Activated CD4-positive, alpha-beta memory T cell treated with anti-CD3 and anti-CD28 coated beads for 36 hours (primary cell): Measurements from ENCODE around the gene GABRD. TPM values are rescaled to one million over a fixed set of nuclear protein-coding genes. Genes with fewer than 3 reads are reported as not detected.

ENCODE experiments used
- total RNA-seq, 2 experiments: library from RNA; stranded (reverse); gene quantifications; one replicate each; pipeline ENCODE4 v1.2.3, GENCODE V29; 2021

The GABRD gene
- total RNA-seq, 2 experiments from 2014 or later: not detected

Other genes starting within 250 kb of the GABRD start
- gene NADK, start 240.9 kb upstream of the GABRD start, total RNA-seq: 10 to 100 TPM; 56.2 to 57.4 TPM
- 100 to 1,000 TPM; 396 to 403 TPM for gene GNB1, start 128.3 kb upstream of the GABRD start, total RNA-seq
- gene CALML6, start 104.1 kb upstream of the GABRD start, total RNA-seq: under 1 TPM; 0.26 to 0.27 TPM
- under 1 TPM; 0.33 to 0.34 TPM for gene TMEM52, start 100.1 kb upstream of the GABRD start, total RNA-seq
- not detected for gene CFAP74, start 15.6 kb upstream of the GABRD start, total RNA-seq
- gene PRKCZ, start 31.1 kb downstream of the GABRD start, total RNA-seq: 10 to 100 TPM; 13.2 to 14.7 TPM
- gene FAAP20, start 175.4 kb downstream of the GABRD start, total RNA-seq: 10 to 100 TPM; 64.9 to 69.8 TPM
- 10 to 100 TPM; 28.3 to 28.9 TPM for gene SKI, start 209.0 kb downstream of the GABRD start, total RNA-seq